Hepatocyte (in vitro differentiated cells): ENCODE data around the gene TCHP. TPM values are rescaled to one million over a fixed set of nuclear protein-coding genes. Genes with fewer than 3 reads are reported as not detected.
"Not testable (repeated sequence)": the region's sequence is repeated elsewhere in the genome, so short reads cannot be mapped to it uniquely, and the experiment has no call there.

Experiments used
- DNase-seq: peaks from one replicate; pipeline ENCODE4 v3.0.0-alpha.2; 2016; ENCODE audit warnings: low spot score
- H2AFZ ChIP-seq: fragments of 200-600 bp; sonication (generic); 2 replicates; pipeline ENCODE4 v1.6.0; 2016; ENCODE audit warnings: antibody characterized with exemption, mild to moderate bottlenecking
- H3K27ac ChIP-seq: fragments of 200-600 bp; sonication (generic); 2 replicates; pipeline ENCODE4 v1.5.1; 2016; ENCODE audit warnings: mild to moderate bottlenecking
- H3K27me3 ChIP-seq: fragments of 200-600 bp; sonication (generic); 2 replicates; pipeline ENCODE4 v1.6.1; 2016
- H3K36me3 ChIP-seq: fragments of 200-600 bp; sonication (generic); replicated peaks from 2 replicates; pipeline ENCODE4 v1.5.1; 2016; ENCODE audit warnings: low read depth; ENCODE audit not compliant: insufficient read depth
- H3K4me1 ChIP-seq: fragments of 200-600 bp; sonication (generic); 2 replicates; pipeline ENCODE4 v1.5.1; 2016; ENCODE audit warnings: mild to moderate bottlenecking, moderate library complexity; ENCODE audit not compliant: insufficient read depth
- H3K4me2 ChIP-seq: fragments of 200-600 bp; sonication (generic); 2 replicates; pipeline ENCODE4 v1.6.0; 2016
- H3K4me3 ChIP-seq: fragments of 200-600 bp; sonication (generic); 2 replicates; pipeline ENCODE4 v1.5.1; 2016; ENCODE audit warnings: mild to moderate bottlenecking
- H3K79me2 ChIP-seq: fragments of 200-600 bp; sonication (generic); 2 replicates; pipeline ENCODE4 v1.6.0; 2017; ENCODE audit warnings: mild to moderate bottlenecking
- H3K9me2 ChIP-seq: fragments of 200-600 bp; sonication (generic); replicated peaks from 2 replicates; pipeline ENCODE4 v1.6.0; 2017; ENCODE audit warnings: mild to moderate bottlenecking; ENCODE audit not compliant: insufficient read depth
- H3K9me3 ChIP-seq: fragments of 200-600 bp; sonication (generic); 2 replicates; pipeline ENCODE4 v1.5.1; 2016; ENCODE audit warnings: low read depth, mild to moderate bottlenecking
- H4K20me1 ChIP-seq: fragments of 200-600 bp; sonication (generic); 2 replicates; pipeline ENCODE4 v1.6.0; 2016; ENCODE audit warnings: mild to moderate bottlenecking; ENCODE audit not compliant: insufficient read depth, poor library complexity, severe bottlenecking
- CTCF ChIP-seq: fragments of 200-600 bp; sonication (generic); IDR thresholded peaks from 2 replicates; pipeline ENCODE4 v1.5.1; 2016; ENCODE audit warnings: antibody characterized with exemption, mild to moderate bottlenecking; ENCODE audit not compliant: poor library complexity
- EZH2 ChIP-seq: fragments of 200-600 bp; sonication (generic); IDR thresholded peaks from 2 replicates; pipeline ENCODE4 v1.6.1; 2016; ENCODE audit warnings: antibody characterized with exemption, mild to moderate bottlenecking, borderline replicate concordance
- EZH2phosphoT487 ChIP-seq: fragments of 200-600 bp; sonication (generic); IDR thresholded peaks from one replicate; pipeline ENCODE4 v1.6.1; 2018; ENCODE audit warnings: antibody characterized with exemption, mild to moderate bottlenecking, low read depth, moderate library complexity; ENCODE audit not compliant: unreplicated experiment, severe bottlenecking
- WGBS: methylation state at CpG from one replicate; pipeline ENCODE4 v1.1.6; 2016; ENCODE audit warnings: low lambda C conversion rate; ENCODE audit errors: missing lambda C conversion rate; 5-methylcytosine and 5-hydroxymethylcytosine counted together
- polyA plus RNA-seq: library from polyadenylated mRNA; unstranded; fragments of >200 nt; fragmentation: Nextera tagmentation; extraction: Ambion mirVana; gene quantifications from 2 replicates; pipeline ENCODE4 v1.2.1, GENCODE V29; 2016
- total RNA-seq: library from RNA; depleted of rRNA; stranded (reverse); fragments of >200 nt; gene quantifications from 2 replicates; pipeline ENCODE4 v1.2.3, GENCODE V29; 2014

TCHP gene
- total and polyA plus RNA-seq, 2 experiments from 2014 or later, result 5.5 to 8.0 TPM

- 85% methylated on average over 17 of the region's 17 CpGs for WGBS
Measured at GRCh38 chr12:109861689-109862314, 38.3 kb upstream of the TCHP start.

GRCh38 chr12:109862491-109862890 is 37.6 kb upstream of the TCHP start:
- Histone ChIP-seq H3K4me1 (peaks cover 27% of the 10 kb centered on the region), H3K79me2 (peaks cover 14% of the 10 kb centered on the region)
- not testable (repeated sequence) for H3K9me2 ChIP-seq, H3K27ac ChIP-seq, H2AFZ ChIP-seq, H3K4me2 ChIP-seq, H3K4me3 ChIP-seq, H3K36me3 ChIP-seq, H3K27me3 ChIP-seq, H4K20me1 ChIP-seq, H3K9me3 ChIP-seq, DNase-seq
- WGBS, result 93% methylated on average over 9 of the region's 9 CpGs

More at GRCh38 chr12:109861689-109862314, 38.3 kb upstream of the TCHP start:
- H3K4me2 ChIP-seq, result no peak overlapping the region
- H2AFZ ChIP-seq, result no peak overlapping the region
- H3K4me3 ChIP-seq, result no peak overlapping the region
- H3K36me3 ChIP-seq, result no peaks in the 10 kb centered on the region
- TF ChIP-seq EZH2 (no peak), CTCF (no peak), EZH2phosphoT487 (no peak)
- peaks cover 9% of the 10 kb centered on the region for H3K79me2 ChIP-seq
- no peaks in the 10 kb centered on the region for H4K20me1 ChIP-seq
- no peak for DNase-seq
- H3K9me2 ChIP-seq, result no peaks in the 10 kb centered on the region
- peaks cover 27% of the 10 kb centered on the region for H3K4me1 ChIP-seq
- no peaks in the 10 kb centered on the region for H3K27me3 ChIP-seq
- no peak overlapping the region for H3K27ac ChIP-seq
- no peaks in the 10 kb centered on the region for H3K9me3 ChIP-seq

GRCh38 chr12:109863847-109864712 is 36.0 kb upstream of the TCHP start:
- no peaks in the 10 kb centered on the region for H3K9me2 ChIP-seq
- H3K27me3 ChIP-seq, result no peaks in the 10 kb centered on the region
- peaks cover 27% of the 10 kb centered on the region for H3K4me1 ChIP-seq
- H2AFZ ChIP-seq, result no peak overlapping the region
- no peaks in the 10 kb centered on the region for H4K20me1 ChIP-seq
- TF ChIP-seq EZH2, result no peak
- H3K4me3 ChIP-seq, result no peak overlapping the region
- peak; percentile 40 for DNase-seq
- peak overlapping the region; percentile 31 for H3K4me2 ChIP-seq
- peaks cover 22% of the 10 kb centered on the region for H3K79me2 ChIP-seq
- H3K36me3 ChIP-seq, result no peaks in the 10 kb centered on the region
- H3K9me3 ChIP-seq, result no peaks in the 10 kb centered on the region
- peak overlapping the region; percentile 51 for H3K27ac ChIP-seq
- 75% methylated on average over 9 of the region's 9 CpGs for WGBS

GRCh38 chr12:109864916-109865315 is 35.2 kb upstream of the TCHP start:
- H2AFZ ChIP-seq, result no peak overlapping the region
- H3K4me3 ChIP-seq, result no peak overlapping the region
- H3K9me3 ChIP-seq, result no peaks in the 10 kb centered on the region
- H3K4me2 ChIP-seq, result peak overlapping the region; percentile 31
- no peaks in the 10 kb centered on the region for H4K20me1 ChIP-seq
- WGBS, result 51% methylated on average over 3 of the region's 3 CpGs
- H3K27me3 ChIP-seq, result no peaks in the 10 kb centered on the region
- H3K4me1 ChIP-seq, result peaks cover 27% of the 10 kb centered on the region
- H3K27ac ChIP-seq, result peak overlapping the region; percentile 51
- no peaks in the 10 kb centered on the region for H3K9me2 ChIP-seq
- no peaks in the 10 kb centered on the region for H3K36me3 ChIP-seq
- no peak for TF ChIP-seq EZH2
- TF ChIP-seq CTCF, result no peak
- no peak for TF ChIP-seq EZH2phosphoT487
- no peak for DNase-seq
- peaks cover 22% of the 10 kb centered on the region for H3K79me2 ChIP-seq
